D721Med (cell line): Measurements from ENCODE around the gene TMEM184A.

ENCODE experiments used
- DNase-seq: peaks from one replicate; pipeline ENCODE4 v3.0.0; 2011; ENCODE audit warnings: low spot score; ENCODE audit not compliant: insufficient read length
- FAIRE-seq: peaks from 2 replicates; lab custom pipeline; 2011; peaks lifted over from hg19 to GRCh38; lab: Jason Lieb, UNC
- CTCF ChIP-seq: IDR thresholded peaks from 2 replicates; pipeline ENCODE4 v1.5.1; 2012; ENCODE audit warnings: mild to moderate bottlenecking, control low read depth; ENCODE audit not compliant: insufficient read depth; ENCODE audit errors: missing control alignments

TMEM184A gene

DNA sequence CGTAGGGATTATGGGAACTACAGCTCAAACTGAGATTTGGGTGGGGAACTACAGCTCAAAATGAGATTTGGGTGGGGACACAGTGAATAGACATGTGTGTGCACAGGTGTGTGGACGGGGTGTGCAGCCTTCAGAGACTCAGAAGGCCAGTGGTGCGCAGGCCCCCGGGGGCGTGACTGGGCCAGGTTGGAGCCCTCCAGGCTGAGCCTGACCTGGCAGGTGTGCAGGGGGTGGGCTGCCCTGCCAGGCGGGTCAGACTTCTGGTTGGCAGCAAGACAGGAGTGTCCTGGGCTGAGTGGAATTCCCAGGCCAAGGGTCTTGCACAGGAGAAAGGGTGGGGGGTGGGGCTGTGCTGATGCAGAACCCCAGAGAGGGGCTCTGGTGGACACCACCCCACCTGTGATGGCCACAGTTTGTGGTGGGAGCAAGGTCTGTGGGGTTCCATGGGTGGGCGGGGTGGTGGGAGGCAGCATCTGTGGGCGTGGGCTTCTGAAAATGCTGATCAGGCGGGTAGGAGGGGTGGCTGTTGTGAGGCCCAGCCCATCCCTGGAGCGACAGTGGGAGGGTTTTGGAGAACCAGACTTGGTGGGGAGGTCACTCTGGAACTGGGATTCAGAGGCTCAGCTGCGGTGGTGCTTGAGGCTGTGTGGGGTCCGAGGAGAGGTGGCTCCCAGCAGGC, 43.1 kb upstream of the TMEM184A start:
- TF ChIP-seq CTCF, result no peak
- no peak for FAIRE-seq
- no peak for DNase-seq

- no peak for TF ChIP-seq CTCF
- no peak for FAIRE-seq
- DNase-seq, result no peak
Observed at GRCh38 chr7:1598286-1598685, 42.3 kb upstream of the TMEM184A start.

GRCh38 chr7:1597791-1598190, 41.8 kb upstream of the TMEM184A start:
- DNase-seq (no peak), FAIRE-seq (no peak)
- TF ChIP-seq CTCF, result no peak

GRCh38 chr7:1597066-1597760, 41.2 kb upstream of the TMEM184A start:
- no peak for TF ChIP-seq CTCF
- DNase-seq (no peak), FAIRE-seq (no peak)

DNA sequence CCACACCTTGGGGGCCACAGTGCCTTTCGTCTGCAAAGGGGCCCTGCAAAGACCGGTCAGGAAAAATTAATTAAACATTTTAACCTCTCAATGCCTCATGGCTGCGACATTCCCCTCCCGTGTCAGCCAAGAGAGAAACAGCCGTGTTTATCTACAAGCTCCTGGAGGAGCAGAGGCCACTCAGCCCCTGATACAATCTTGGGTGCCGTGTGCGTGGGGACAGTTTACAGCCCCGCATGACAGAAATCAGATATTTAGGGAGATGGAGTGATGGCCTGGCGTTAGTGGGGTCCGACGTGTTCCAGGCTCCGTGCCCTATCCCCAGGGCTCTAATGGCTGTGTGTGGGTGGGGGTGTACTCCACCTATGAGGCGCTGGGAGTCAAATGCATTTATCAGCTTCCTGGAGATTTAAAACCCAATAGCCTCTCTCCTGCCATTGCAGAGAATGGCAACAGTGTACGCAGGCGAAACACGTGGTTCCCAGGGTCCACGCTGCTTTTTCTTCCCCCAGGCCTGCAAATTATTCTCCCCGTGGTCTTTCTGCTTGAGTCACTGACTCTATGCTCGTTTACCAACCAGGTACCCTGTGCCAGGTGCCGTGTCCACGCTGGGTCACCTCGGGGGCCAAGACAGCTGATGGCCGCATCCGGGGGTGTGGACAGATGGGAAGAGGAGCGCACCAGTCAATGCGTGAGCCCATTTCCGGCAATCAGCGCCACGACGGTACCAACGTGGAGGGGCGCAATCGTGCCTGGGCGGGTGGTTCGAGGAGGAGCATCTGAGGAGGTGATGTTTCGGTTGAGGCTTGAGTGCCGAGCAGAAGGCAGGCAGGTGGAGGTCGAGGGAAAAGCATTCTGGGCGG, 40.4 kb upstream of the TMEM184A start:
- DNase-seq (no peak), FAIRE-seq (no peak)
- TF ChIP-seq CTCF, result no peak

- DNase-seq (no peak), FAIRE-seq (no peak)
- no peak for TF ChIP-seq CTCF
Observed at GRCh38 chr7:1595636-1596035, 39.6 kb upstream of the TMEM184A start.
